K562 (cell line): ENCODE data around the gene CDK4. TPM values are rescaled to one million over a fixed set of nuclear protein-coding genes. Genes with fewer than 3 reads are reported as not detected.

Source experiments
- CEBPZ ChIP-seq: fragments of 150-350 bp; IDR thresholded peaks from 2 replicates; pipeline ENCODE4 v1.6.1; 2014; ENCODE audit warnings: low read depth, mild to moderate bottlenecking, low read length, borderline replicate concordance
- DDX20 ChIP-seq: fragments of 450-650 bp; IDR thresholded peaks from 2 replicates; pipeline ENCODE4 v1.6.1; 2016; ENCODE audit warnings: missing genetic modification characterization, low read depth, mild to moderate bottlenecking, missing compliant biosample characterization, moderate library complexity
- DLX4 ChIP-seq: fragments of 250-450 bp; sonication (Bioruptor Pico); IDR thresholded peaks from 2 replicates; pipeline ENCODE4 v1.6.1; 2021; ENCODE audit warnings: mild to moderate bottlenecking
- E2F8 ChIP-seq: fragments of 450-650 bp; IDR thresholded peaks from 2 replicates; pipeline ENCODE4 v1.7.1; 2018; ENCODE audit warnings: mild to moderate bottlenecking, low read depth; ENCODE audit not compliant: partially characterized antibody
- GTF2A2 ChIP-seq: IDR thresholded peaks from 2 replicates; pipeline ENCODE4 v1.6.1; 2016; ENCODE audit warnings: mild to moderate bottlenecking, missing genetic modification characterization, missing compliant biosample characterization
- HNRNPH1 ChIP-seq: fragments of 200-400 bp; formaldehyde crosslinking; optimal IDR thresholded peaks from 2 replicates; pipeline ENCODE3; 2017; ENCODE audit warnings: low read depth, mild to moderate bottlenecking, low read length, moderate library complexity
- MCM3 ChIP-seq: fragments of 450-650 bp; IDR thresholded peaks from 2 replicates; pipeline ENCODE4 v1.6.1; 2016
- NELFE ChIP-seq: IDR thresholded peaks from 2 replicates; pipeline ENCODE4 v1.6.1; 2011; ENCODE audit warnings: mild to moderate bottlenecking; ENCODE audit not compliant: insufficient read depth, insufficient read length
- TAF15 ChIP-seq: fragments of 200-400 bp; formaldehyde crosslinking; IDR thresholded peaks from 2 replicates; pipeline ENCODE4 v1.6.1; 2017; ENCODE audit warnings: mild to moderate bottlenecking, low read depth, low read length, moderate library complexity
- TFAP4 ChIP-seq: sonication (generic); formaldehyde crosslinking; IDR thresholded peaks from 2 replicates; pipeline ENCODE4 v1.8.0; 2022; ENCODE audit warnings: missing genetic modification reagents, mild to moderate bottlenecking, moderate library complexity, borderline replicate concordance
- TGIF2 ChIP-seq: sonication (generic); formaldehyde crosslinking; IDR thresholded peaks from 2 replicates; pipeline ENCODE4 v1.8.1; 2022; ENCODE audit warnings: mild to moderate bottlenecking, missing genetic modification reagents, moderate library complexity
- YBX1 ChIP-seq: fragments of 450-650 bp; IDR thresholded peaks from 2 replicates; pipeline ENCODE4 v1.7.1; 2016; ENCODE audit warnings: mild to moderate bottlenecking
- ZBTB2 ChIP-seq: fragments of 450-650 bp; IDR thresholded peaks from 2 replicates; pipeline ENCODE4 v1.6.1; 2016; ENCODE audit warnings: antibody characterized with exemption
- ZFP1 ChIP-seq: fragments of 450-650 bp; formaldehyde crosslinking; IDR thresholded peaks from 2 replicates; pipeline ENCODE4 v1.4.0; 2020; ENCODE audit warnings: mild to moderate bottlenecking, mixed read lengths
- ZFP30 ChIP-seq: fragments of 250-450 bp; sonication (Bioruptor Pico); IDR thresholded peaks from 2 replicates; pipeline ENCODE4 v1.8.0; 2022; ENCODE audit warnings: moderate library complexity, mild to moderate bottlenecking, inconsistent platforms, borderline replicate concordance
- polyA plus RNA-seq, 8 experiments: library from polyadenylated mRNA; depleted of rRNA in 4 of 8; stranded (reverse) in 5 of 8; unstranded in 3 of 8; fragments of >200 nt; fragmentation: Nextera tagmentation in 2 of 8; fragmentation: Illumina TruSeq in 1 of 8; extraction: Ambion mirVana in 2 of 8; extraction: Trizol in 1 of 8; gene quantifications; 2 replicates each; pipeline versions ENCODE4 v1.2.1 to v1.2.3, GENCODE V29; 2011 to 2014; ENCODE audit warnings: inconsistent platforms in 1 of 8, missing spikeins in 1 of 8
- total RNA-seq, 7 experiments: library from RNA; depleted of rRNA in 6 of 7; stranded (reverse); fragments of >200 nt in 6 of 7; fragmentation: Illumina TruSeq in 2 of 7; extraction: Trizol in 2 of 7; gene quantifications; 2 replicates each; pipeline versions ENCODE4 v1.2.1 to v1.2.3, GENCODE V29; 2011 to 2021; ENCODE audit warnings: low replicate concordance in 1 of 7

Gene CDK4
- total and polyA plus RNA-seq, 9 of the 15 experiments (the other 6 are each of a cell fraction or from before 2014, with no cell fraction given) = 37.8 to 436 (median 238) TPM

GRCh38 chr12:57756406-57757341 lies 4.6 kb upstream of the CDK4 start (continued):
- TF ChIP-seq E2F8 (no peak), YBX1 (no peak), ZFP30 (CRISPR knock-in tag) (no peak), GTF2A2 (no peak), DDX20 (tag) (no peak), ZBTB2 (0 out of 2 replicates have a peak, but pooled peaks have one; percentile 20), HNRNPH1 (no peak), TFAP4 (CRISPR knock-in tag) (peak; percentile 41; the same call in 1 of the 2 replicates), DLX4 (no peak), TGIF2 (CRISPR knock-in tag) (no peak), ZFP1 (no peak), NELFE (no peak), MCM3 (no peak), TAF15 (no peak), CEBPZ (no peak)
